Prostate gland (tissue), 2 donors: Measurements from ENCODE around the gene ZSWIM6. TPM values are rescaled to one million over a fixed set of nuclear protein-coding genes. Genes with fewer than 3 reads are reported as not detected.

Experiments used
- DNase-seq: peaks from one replicate; pipeline ENCODE4 v3.0.0-alpha.2; 2019; ENCODE audit warnings: low spot score
- H3K27ac ChIP-seq, 2 donors: fragments of 200-600 bp; sonication (generic); 2 replicates each; pipeline ENCODE4 v1.5.1; 2017 to 2019
- H3K27me3 ChIP-seq: fragments of 200-600 bp; sonication (generic); replicated peaks from 2 replicates; pipeline ENCODE4 v1.5.1; 2019; ENCODE audit not compliant: insufficient read depth
- H3K36me3 ChIP-seq, 2 donors: fragments of 200-600 bp; sonication (generic); 1 replicate in 1 of 2; 2 replicates in 1 of 2; pipeline versions ENCODE4 v1.5.1 to v1.8.1; 2017 to 2019
- H3K4me1 ChIP-seq: fragments of 200-600 bp; sonication (generic); replicated peaks from 2 replicates; pipeline ENCODE4 v1.5.1; 2019
- H3K4me3 ChIP-seq, 2 donors: fragments of 200-600 bp; sonication (generic); 2 replicates each; pipeline ENCODE4 v1.5.1; 2017 to 2019
- H3K9me3 ChIP-seq: fragments of 200-600 bp; sonication (generic); 2 replicates; pipeline ENCODE4 v1.5.1; 2017
- CTCF ChIP-seq, 4 experiments: fragments of 200-600 bp in 2 of 4; fragments of 450-650 bp in 2 of 4; sonication (generic) in 2 of 4; IDR thresholded peaks; 1 replicate in 3 of 4; 2 replicates in 1 of 4; pipeline ENCODE4 v1.5.1; 2016 to 2019; ENCODE audit warnings: antibody characterized with exemption in 4 of 4, mild to moderate bottlenecking in 2 of 4, moderate library complexity in 2 of 4
- POLR2A ChIP-seq: fragments of 450-650 bp; IDR thresholded peaks from one replicate; pipeline ENCODE4 v1.6.1; 2016; ENCODE audit warnings: antibody characterized with exemption, mild to moderate bottlenecking
- POLR2AphosphoS5 ChIP-seq: sonication (generic); formaldehyde crosslinking; IDR thresholded peaks from one replicate; pipeline ENCODE4 v1.6.1; 2017; ENCODE audit warnings: antibody characterized with exemption
- WGBS: methylation state at CpG from one replicate; pipeline ENCODE4 v1.1.5; 2018; 5-methylcytosine and 5-hydroxymethylcytosine counted together
- intact Hi-C: fragments of 100-400 bp; cut with DNase I; formaldehyde crosslinking; loops from one replicate; pipeline ENCODE4 v1.14.2; 2022
- total RNA-seq, 2 donors: library from RNA; depleted of rRNA; stranded (reverse); fragments of >200 nt; gene quantifications; one replicate each; pipeline ENCODE4 v1.1.0, GENCODE V29; 2016

ZSWIM6 gene
- total RNA-seq, 2 donors from 2014 or later, result 8.7 to 13.7 TPM

- 75% methylated on average over 3 of the region's 3 CpGs for WGBS
- no peaks in the 10 kb centered on the region for H3K9me3 ChIP-seq
- no peak for DNase-seq
- no peaks in the 10 kb centered on the region for H3K4me1 ChIP-seq
- no peak for TF ChIP-seq POLR2A
- TF ChIP-seq CTCF (IDR thresholded peaks at IDR 0.05), result no peak
- no peak for TF ChIP-seq POLR2AphosphoS5
- H3K36me3 ChIP-seq, result no peaks in the 10 kb centered on the region
- H3K4me3 ChIP-seq, result no peak overlapping the region
- intact Hi-C loops, result no loop called here
- H3K27me3 ChIP-seq, result no peaks in the 10 kb centered on the region
- no peak overlapping the region for H3K27ac ChIP-seq
Measured at GRCh38 chr5:61549530-61549929, 217.5 kb downstream of the ZSWIM6 start.

DNA sequence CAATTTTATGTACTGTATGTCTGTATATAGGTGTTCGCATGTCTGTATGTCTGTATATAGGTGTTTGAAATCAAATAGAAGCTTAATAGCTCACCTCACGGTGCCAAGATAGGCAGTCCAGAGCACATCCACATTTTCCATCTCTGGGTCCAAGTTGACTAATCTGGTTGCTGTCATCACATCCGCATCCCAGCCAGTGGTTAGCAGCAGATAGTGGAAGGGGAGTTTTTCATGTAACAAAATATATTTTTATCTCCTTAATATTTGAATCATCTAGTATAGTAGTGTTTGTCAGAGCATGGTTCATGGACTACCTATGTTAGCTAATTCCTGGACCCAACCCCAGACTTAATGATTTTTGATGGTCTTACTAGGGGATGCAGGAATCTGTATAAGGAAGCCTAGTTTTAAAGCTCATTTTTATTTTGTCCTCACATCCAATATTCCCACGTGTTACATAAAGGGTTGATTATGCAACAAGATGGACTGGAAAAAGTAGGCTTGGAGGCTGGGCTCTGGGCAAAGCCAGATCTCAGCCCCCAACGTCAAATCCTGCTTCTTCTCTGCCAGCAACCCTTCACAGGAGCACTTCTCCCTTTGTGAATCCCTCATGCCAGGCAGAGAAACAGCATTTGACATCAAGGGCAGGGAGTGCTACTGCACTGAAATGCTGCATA lies 219.7 kb downstream of the ZSWIM6 start:
- no peak overlapping the region for H3K4me3 ChIP-seq
- H3K4me1 ChIP-seq, result no peaks in the 10 kb centered on the region
- H3K27me3 ChIP-seq, result no peaks in the 10 kb centered on the region
- intact Hi-C loops, result no loop called here
- no peaks in the 10 kb centered on the region for H3K36me3 ChIP-seq
- no peak for DNase-seq
- WGBS, result 73% methylated on average over 5 of the region's 5 CpGs
- H3K27ac ChIP-seq, result no peak overlapping the region
- H3K9me3 ChIP-seq, result no peaks in the 10 kb centered on the region
- no peak for TF ChIP-seq CTCF (IDR thresholded peaks at IDR 0.05)

DNA sequence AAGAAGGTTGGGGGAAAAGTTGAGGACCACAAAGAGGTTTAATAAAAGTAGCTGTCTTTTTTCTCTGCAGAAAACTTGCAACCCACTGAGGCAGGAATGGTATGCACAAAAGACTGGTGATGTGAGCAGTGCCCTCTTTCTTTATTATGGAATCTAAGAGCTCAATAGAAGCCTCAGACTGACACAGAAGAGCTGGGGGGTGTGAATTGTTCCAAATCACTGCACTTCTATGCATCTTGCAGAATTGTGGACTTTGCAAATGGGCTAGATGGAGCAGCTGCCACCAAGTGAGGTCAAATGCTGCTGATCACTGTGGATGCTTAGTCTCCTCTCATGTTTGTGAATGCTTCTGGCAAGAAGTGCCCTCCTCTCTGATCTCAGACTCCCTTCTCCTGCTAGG lies 227.1 kb downstream of the ZSWIM6 start:
- Histone ChIP-seq H3K4me1 (no peaks in the 10 kb centered on the region), H3K36me3 (no peaks in the 10 kb centered on the region), H3K4me3 (no peak overlapping the region), H3K9me3 (no peaks in the 10 kb centered on the region), H3K27ac (no peak overlapping the region), H3K27me3 (no peaks in the 10 kb centered on the region)
- TF ChIP-seq POLR2A (no peak), CTCF (IDR thresholded peaks at IDR 0.05) (no peak), POLR2AphosphoS5 (no peak)
- DNase-seq, result no peak
- intact Hi-C loops, result no loop called here

DNA sequence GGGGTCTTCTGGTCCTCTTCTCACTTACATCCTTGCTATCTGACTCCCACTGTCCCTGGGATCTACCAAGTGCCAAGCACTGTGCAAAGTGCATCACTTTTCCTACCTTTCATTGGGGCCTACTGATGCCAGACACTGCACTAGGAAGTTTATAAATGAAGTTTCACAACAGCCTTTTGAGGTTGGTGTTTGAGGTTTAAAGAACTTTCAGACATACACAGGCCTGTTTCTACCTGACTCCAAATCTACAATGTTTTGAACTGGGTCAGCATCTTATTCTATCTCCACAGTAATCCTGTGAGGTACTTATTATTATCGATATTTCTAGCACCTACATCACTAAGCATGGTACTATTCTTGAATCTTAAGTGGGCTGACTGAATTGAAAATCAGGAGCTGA lies 227.7 kb downstream of the ZSWIM6 start:
- intact Hi-C loops, result no loop called here
- no peak for DNase-seq
- TF ChIP-seq CTCF (IDR thresholded peaks at IDR 0.05) (no peak), POLR2AphosphoS5 (no peak), POLR2A (no peak)
- WGBS, result 98% methylated on average over 1 of the region's 1 CpG
- H3K27ac ChIP-seq, result no peak overlapping the region
- no peaks in the 10 kb centered on the region for H3K9me3 ChIP-seq
- H3K4me3 ChIP-seq, result no peak overlapping the region
- no peaks in the 10 kb centered on the region for H3K4me1 ChIP-seq
- H3K27me3 ChIP-seq, result no peaks in the 10 kb centered on the region
- H3K36me3 ChIP-seq, result no peaks in the 10 kb centered on the region

- no peaks in the 10 kb centered on the region for H3K36me3 ChIP-seq
- H3K4me1 ChIP-seq, result no peaks in the 10 kb centered on the region
- TF ChIP-seq POLR2A, result no peak
- H3K27me3 ChIP-seq, result no peaks in the 10 kb centered on the region
- no peaks in the 10 kb centered on the region for H3K9me3 ChIP-seq
- no peak overlapping the region for H3K4me3 ChIP-seq
- WGBS, result 94% methylated on average over 3 of the region's 3 CpGs
- H3K27ac ChIP-seq, result no peak overlapping the region
- intact Hi-C loops, result no loop called here
- DNase-seq, result no peak
Measured at GRCh38 chr5:61563401-61563800, 231.3 kb downstream of the ZSWIM6 start.
